GM12874 (cell line): ENCODE data around the gene TMEM45A.

Experiments
- TF ChIP-seq, protein P1 (sequence below): IDR thresholded peaks from 2 replicates; pipeline ENCODE4 v1.5.1; 2011; ENCODE audit warnings: low read depth, mild to moderate bottlenecking, control low read depth, low read length, moderate library complexity; ENCODE audit not compliant: insufficient read depth

TMEM45A gene

DNA sequence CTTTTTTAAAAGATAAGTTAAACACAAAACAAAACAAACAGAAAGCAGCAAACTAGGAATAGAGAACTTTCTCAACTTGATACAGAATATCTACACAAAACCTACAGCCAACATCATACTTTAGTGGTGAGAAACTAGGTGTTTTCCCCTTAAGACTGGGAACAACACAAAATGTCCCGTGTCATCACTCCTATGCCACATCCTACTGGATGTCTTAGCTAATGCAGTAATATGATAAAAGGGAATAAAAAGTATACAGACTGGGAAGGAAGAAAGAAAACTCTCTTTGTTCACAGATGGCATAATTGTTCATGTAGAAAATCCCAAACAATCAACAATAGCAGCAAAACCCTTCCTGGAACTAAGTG is 45.9 kb downstream of the TMEM45A start:
- TF ChIP-seq, protein P1, sequence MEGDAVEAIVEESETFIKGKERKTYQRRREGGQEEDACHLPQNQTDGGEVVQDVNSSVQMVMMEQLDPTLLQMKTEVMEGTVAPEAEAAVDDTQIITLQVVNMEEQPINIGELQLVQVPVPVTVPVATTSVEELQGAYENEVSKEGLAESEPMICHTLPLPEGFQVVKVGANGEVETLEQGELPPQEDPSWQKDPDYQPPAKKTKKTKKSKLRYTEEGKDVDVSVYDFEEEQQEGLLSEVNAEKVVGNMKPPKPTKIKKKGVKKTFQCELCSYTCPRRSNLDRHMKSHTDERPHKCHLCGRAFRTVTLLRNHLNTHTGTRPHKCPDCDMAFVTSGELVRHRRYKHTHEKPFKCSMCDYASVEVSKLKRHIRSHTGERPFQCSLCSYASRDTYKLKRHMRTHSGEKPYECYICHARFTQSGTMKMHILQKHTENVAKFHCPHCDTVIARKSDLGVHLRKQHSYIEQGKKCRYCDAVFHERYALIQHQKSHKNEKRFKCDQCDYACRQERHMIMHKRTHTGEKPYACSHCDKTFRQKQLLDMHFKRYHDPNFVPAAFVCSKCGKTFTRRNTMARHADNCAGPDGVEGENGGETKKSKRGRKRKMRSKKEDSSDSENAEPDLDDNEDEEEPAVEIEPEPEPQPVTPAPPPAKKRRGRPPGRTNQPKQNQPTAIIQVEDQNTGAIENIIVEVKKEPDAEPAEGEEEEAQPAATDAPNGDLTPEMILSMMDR = no peak

DNA sequence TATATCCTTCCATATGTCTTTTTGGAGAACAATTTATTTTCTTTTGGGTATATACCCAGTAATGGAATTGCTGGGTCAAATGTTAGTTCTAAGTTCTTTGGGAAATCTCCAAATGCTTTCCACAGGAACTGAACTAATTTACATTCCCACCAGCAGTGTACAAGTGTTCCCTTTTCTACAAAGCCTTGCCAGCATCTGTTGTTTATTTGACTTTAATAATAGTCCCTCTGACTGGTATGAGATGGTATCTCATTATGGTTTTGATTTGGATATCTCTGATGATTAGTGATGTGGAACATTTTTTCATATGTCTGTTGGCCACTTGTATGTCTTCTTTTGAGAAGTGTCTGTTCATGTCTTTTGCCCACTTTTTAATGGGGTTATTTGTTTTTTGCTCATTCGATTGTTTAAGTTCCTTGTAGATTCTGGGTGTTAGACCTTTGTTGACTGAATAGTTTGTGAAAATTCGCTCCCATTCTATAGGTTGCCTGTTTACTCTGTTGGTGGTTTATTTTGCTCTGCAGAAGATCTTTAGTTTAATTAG is 48.4 kb downstream of the TMEM45A start:
- TF ChIP-seq, protein P1 = no peak

DNA sequence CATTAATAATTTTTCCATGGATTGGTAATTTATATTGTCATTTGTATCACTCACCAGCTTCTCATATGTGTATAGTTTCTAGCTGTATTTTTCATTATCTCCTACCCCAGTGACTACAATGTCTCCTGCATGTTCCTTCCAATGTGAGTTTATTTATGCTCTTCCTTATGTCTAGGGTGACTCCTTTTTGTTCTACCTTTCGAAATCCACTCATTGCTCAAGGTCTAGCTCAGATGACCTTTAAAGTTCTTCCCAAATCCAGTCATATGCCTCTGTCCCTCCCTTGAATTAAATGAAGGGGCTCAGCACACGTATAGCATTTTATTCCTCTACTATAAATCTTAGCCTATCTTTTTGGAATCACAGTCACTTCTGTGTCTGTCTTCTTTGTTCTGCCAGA is 53.0 kb downstream of the TMEM45A start:
- TF ChIP-seq, protein P1 = no peak

DNA sequence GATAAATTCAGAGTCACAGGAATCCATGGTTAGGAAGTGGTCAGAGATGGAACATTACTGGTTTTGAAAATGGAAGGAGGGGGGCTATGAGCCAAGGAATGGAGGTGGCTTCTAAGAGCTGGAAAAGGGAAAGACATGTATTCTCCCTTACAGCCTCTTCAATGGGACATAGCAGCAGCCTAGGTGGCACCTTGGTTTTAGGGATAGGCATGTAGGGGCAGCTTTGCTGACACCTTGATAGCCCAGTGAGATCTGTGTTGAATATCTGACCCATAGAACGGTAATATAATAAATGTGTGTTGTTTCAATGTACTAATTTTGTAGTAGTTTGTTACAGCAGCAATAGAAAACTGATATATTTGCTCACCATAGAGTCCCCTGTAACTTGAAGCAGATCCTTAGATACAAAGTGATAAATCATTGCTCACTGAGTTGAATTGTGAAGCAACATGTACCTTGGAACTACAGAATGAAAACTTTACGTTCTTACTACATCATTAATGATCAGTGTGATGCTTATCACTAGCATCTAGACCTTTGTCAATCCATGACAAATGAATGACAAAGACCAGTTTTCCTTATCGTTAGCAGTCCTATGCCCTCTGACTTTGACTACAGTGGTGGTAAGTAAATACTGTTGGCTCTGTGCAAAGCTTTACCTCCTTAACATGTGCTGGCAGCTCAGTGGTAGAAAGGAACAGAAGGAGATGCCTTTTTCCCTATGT is 53.8 kb downstream of the TMEM45A start:
- TF ChIP-seq, protein P1 = no peak

DNA sequence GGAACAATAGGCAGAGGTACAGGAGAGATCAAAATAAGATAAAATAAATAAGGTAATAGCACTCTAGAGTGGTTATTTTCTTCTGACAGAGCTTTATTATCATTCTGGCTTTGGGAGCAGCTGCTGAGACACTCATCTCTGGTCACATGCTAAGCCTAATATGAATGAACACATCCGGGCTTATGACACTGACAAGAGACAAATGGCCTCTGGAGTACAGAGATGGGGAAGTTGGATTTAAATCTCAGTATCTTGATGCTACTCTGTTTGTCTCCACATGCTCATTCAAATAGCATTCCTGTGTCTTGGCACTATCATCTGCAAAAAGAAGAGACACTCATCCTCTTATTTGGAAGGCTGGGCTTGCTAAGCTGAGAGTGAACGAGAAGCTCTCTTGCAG is 55.6 kb downstream of the TMEM45A start:
- TF ChIP-seq, protein P1 = no peak

DNA sequence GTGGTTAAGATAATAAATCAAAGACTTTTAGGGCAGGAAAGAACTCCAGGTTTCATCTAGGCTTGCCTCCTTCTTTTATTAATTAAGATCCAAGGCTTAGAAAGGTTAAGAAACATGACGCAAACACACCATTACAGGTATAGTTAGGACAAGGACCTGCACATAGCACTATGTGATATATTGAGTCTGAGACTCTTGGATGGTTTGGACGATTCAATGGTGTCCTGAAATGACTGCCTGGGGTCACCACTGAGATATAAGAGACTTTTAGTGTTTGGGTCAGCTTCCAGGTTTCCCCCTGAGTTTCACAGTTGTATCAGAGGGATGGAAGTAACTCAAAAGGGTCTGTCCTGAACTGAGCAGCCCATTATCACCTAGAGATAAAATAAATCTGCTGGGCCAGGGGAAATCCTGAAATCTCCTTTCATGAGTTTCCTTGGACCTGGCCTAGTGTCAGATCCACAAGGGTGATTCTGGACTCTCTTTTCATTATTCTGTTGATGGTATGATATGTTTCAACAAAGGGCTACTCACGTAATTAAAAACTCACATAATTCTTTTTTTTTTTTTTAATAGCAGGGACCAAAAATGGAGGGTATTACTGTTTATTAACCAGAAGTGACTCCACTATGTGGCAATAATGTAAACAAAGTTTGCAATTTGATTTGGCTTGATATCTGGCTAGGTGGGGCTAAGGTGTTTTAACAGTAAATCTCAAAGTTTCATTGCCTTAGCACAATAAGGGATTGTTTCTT is 61.4 kb downstream of the TMEM45A start:
- TF ChIP-seq, protein P1 = no peak

DNA sequence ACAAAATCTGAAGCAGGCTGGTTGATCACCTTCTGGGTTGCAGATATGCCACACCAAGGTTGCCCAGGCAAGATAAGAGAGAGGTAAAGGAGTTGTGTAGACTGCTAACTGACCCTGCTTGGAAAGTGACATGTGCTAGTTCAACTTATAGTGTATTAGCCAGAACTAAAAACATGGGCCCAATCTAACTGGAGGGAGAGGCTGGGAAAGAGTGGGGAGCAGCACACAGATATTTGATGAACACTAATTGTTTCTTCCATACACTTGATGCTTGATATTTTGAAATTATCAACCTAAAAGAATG is 61.9 kb downstream of the TMEM45A start:
- TF ChIP-seq, protein P1 = no peak
